CD4-positive, alpha-beta T cell (primary cell): ENCODE measurements around the gene PIAS1. TPM values are rescaled to one million over a fixed set of nuclear protein-coding genes. Genes with fewer than 3 reads are reported as not detected.
"Not testable (repeated sequence)": the region's sequence is repeated elsewhere in the genome, so short reads cannot be mapped to it uniquely, and the experiment has no call there.

Source experiments
- ATAC-seq: fragments of 200-7000 bp; cut with Tn5 transposase; one replicate; pipeline ENCODE4 v1.10.0; 2022; ENCODE audit warnings: mild to moderate bottlenecking; ENCODE audit not compliant: poor library complexity
- CTCF ChIA-PET: fragments of 350-600 bp; sonication (Branson Sonifier 250); formaldehyde crosslinking; loops from one replicate; lab custom pipeline; 2021; ENCODE audit warnings: antibody characterized with exemption, inconsistent platforms; lab: Charles Lee
- POLR2A ChIA-PET: fragments of 350-600 bp; sonication (Branson Sonifier 250); formaldehyde crosslinking; loops from one replicate; lab custom pipeline; 2021; ENCODE audit warnings: antibody characterized with exemption, inconsistent platforms; lab: Charles Lee
- DNase-seq, 14 experiments: peaks; one replicate each; pipeline ENCODE4 v3.0.0-alpha.2; 2013 to 2020; ENCODE audit warnings: mixed read lengths in 2 of 14
- H3K27ac ChIP-seq, 2 donors: one replicate each; pipeline versions ENCODE4 v1.5.1 to v1.7.0; 2013; ENCODE audit warnings: low read length in 2 of 2, low read depth in 1 of 2, mild to moderate bottlenecking in 1 of 2
- H3K27me3 ChIP-seq, 2 experiments: 1 replicate in 1 of 2; 2 replicates in 1 of 2; pipeline versions ENCODE4 v1.6.1 to v1.7.0; 2013; ENCODE audit warnings: low read length in 2 of 2, control low read depth in 1 of 2, mild to moderate bottlenecking in 1 of 2, moderate library complexity in 1 of 2; ENCODE audit not compliant: insufficient read depth in 2 of 2, control insufficient read depth in 1 of 2
- H3K36me3 ChIP-seq: one replicate; pipeline ENCODE4 v1.6.1; 2013; ENCODE audit warnings: low read length, control low read depth; ENCODE audit not compliant: insufficient read depth
- H3K4me1 ChIP-seq: one replicate; pipeline ENCODE4 v1.6.1; 2013; ENCODE audit warnings: low read length, control low read depth; ENCODE audit not compliant: insufficient read depth
- H3K4me3 ChIP-seq: one replicate; pipeline ENCODE4 v1.5.1; 2013; ENCODE audit warnings: mild to moderate bottlenecking, low read length, moderate library complexity
- H3K9me3 ChIP-seq, 2 experiments: 1 replicate in 1 of 2; 2 replicates in 1 of 2; pipeline versions ENCODE4 v1.6.1 to v1.7.0; 2013; ENCODE audit warnings: low read length in 2 of 2, mild to moderate bottlenecking in 2 of 2, control low read depth in 1 of 2, moderate library complexity in 1 of 2; ENCODE audit not compliant: control insufficient read depth in 1 of 2, insufficient read depth in 1 of 2
- H3K27ac Mint-ChIP-seq: one replicate; pipeline ENCODE4 v1.8.0; 2020; ENCODE audit warnings: mixed read lengths
- H3K27me3 Mint-ChIP-seq: one replicate; pipeline ENCODE4 v1.8.0; 2021; ENCODE audit warnings: mixed read lengths
- H3K36me3 Mint-ChIP-seq: one replicate; pipeline ENCODE4 v1.8.0; 2021; ENCODE audit warnings: low read depth, mixed read lengths
- H3K4me1 Mint-ChIP-seq: one replicate; pipeline ENCODE4 v1.8.0; 2021; ENCODE audit warnings: low read depth, mixed read lengths
- H3K4me3 Mint-ChIP-seq: one replicate; pipeline ENCODE4 v1.8.0; 2020; ENCODE audit warnings: mild to moderate bottlenecking, mixed read lengths
- H3K9me3 Mint-ChIP-seq: one replicate; pipeline ENCODE4 v1.8.0; 2020; ENCODE audit warnings: mixed read lengths
- CTCF ChIP-seq: fragments of 200-600 bp; IDR thresholded peaks from one replicate; pipeline ENCODE4 v1.8.0; 2022; ENCODE audit warnings: antibody characterized with exemption, mild to moderate bottlenecking
- intact Hi-C, 2 experiments: fragments of 100-400 bp; cut with DNase I in 1 of 2; cut with micrococcal nuclease in 1 of 2; formaldehyde crosslinking; loops; one replicate each; pipeline versions ENCODE4 v1.15.1 to v1.9.0; 2023 to 2025; cut with DNase I, micrococcal nuclease
- total RNA-seq, 174 experiments: library from RNA in 2 of 174; stranded (reverse) in 2 of 174; gene quantifications; one replicate each; pipeline ENCODE4 v1.2.3 and lab custom pipeline; 2021 to 2026

Gene PIAS1
- total RNA-seq, 2 experiments from 2014 or later: 73.1 to 74.8 TPM

GRCh38 chr15:68232449-68232848 lies 178.3 kb downstream of the PIAS1 start:
- Histone ChIP-seq H3K4me3 (no peak overlapping the region), H3K4me1 (peaks cover 25% of the 10 kb centered on the region), H3K36me3 (no peaks in the 10 kb centered on the region), H3K27ac (no peak overlapping the region), H3K27me3 (no peaks in the 10 kb centered on the region), H3K9me3 (no peaks in the 10 kb centered on the region)
- peak overlapping the region; percentile 38 for H3K4me3 Mint-ChIP-seq
- H3K27ac Mint-ChIP-seq: no peak overlapping the region
- no peaks in the 10 kb centered on the region for H3K27me3 Mint-ChIP-seq
- ChIA-PET CTCF (no interaction called here), POLR2A (no interaction called here)
- H3K9me3 Mint-ChIP-seq: no peaks in the 10 kb centered on the region
- intact Hi-C loops: no loop called here
- peaks cover 5% of the 10 kb centered on the region for H3K36me3 Mint-ChIP-seq
- no peak for ATAC-seq
- peaks cover 19% of the 10 kb centered on the region for H3K4me1 Mint-ChIP-seq
- DNase-seq: no peak
- no peak for TF ChIP-seq CTCF

GRCh38 chr15:68232937-68233336 lies 178.8 kb downstream of the PIAS1 start:
- ChIA-PET CTCF (no interaction called here), POLR2A (no interaction called here)
- intact Hi-C loops: no loop called here
- H3K4me1 ChIP-seq: peaks cover 21% of the 10 kb centered on the region
- no peak overlapping the region for H3K27ac ChIP-seq
- Mint-ChIP-seq H3K9me3 (no peaks in the 10 kb centered on the region), H3K36me3 (peaks cover 5% of the 10 kb centered on the region), H3K4me3 (peak overlapping the region; percentile 30), H3K4me1 (peaks cover 16% of the 10 kb centered on the region), H3K27me3 (no peaks in the 10 kb centered on the region), H3K27ac (no peak overlapping the region)
- TF ChIP-seq CTCF: no peak
- no peak overlapping the region for H3K4me3 ChIP-seq
- ATAC-seq: no peak
- H3K27me3 ChIP-seq: no peaks in the 10 kb centered on the region
- peak in 2 of 14 experiments; percentile 39 to 43 for DNase-seq
- H3K9me3 ChIP-seq: no peaks in the 10 kb centered on the region
- no peaks in the 10 kb centered on the region for H3K36me3 ChIP-seq

GRCh38 chr15:68234060-68234459 lies 179.9 kb downstream of the PIAS1 start:
- H3K27me3 ChIP-seq: no peaks in the 10 kb centered on the region
- DNase-seq (no peak), ATAC-seq (no peak)
- H3K27ac ChIP-seq: no peak overlapping the region
- H3K4me3 Mint-ChIP-seq: no peak overlapping the region
- no peaks in the 10 kb centered on the region for H3K9me3 ChIP-seq
- no peaks in the 10 kb centered on the region for H3K9me3 Mint-ChIP-seq
- H3K4me1 ChIP-seq: peaks cover 10% of the 10 kb centered on the region
- no peak overlapping the region for H3K4me3 ChIP-seq
- H3K36me3 Mint-ChIP-seq: peaks cover 5% of the 10 kb centered on the region
- H3K36me3 ChIP-seq: no peaks in the 10 kb centered on the region
- intact Hi-C loops: no loop called here
- ChIA-PET POLR2A (no interaction called here), CTCF (no interaction called here)
- H3K4me1 Mint-ChIP-seq: peaks cover 7% of the 10 kb centered on the region
- H3K27me3 Mint-ChIP-seq: no peaks in the 10 kb centered on the region
- H3K27ac Mint-ChIP-seq: no peak overlapping the region
- no peak for TF ChIP-seq CTCF

GRCh38 chr15:68234520-68234919 lies 180.4 kb downstream of the PIAS1 start:
- H3K27ac Mint-ChIP-seq, H3K27me3 Mint-ChIP-seq, H3K4me1 ChIP-seq, H3K27ac ChIP-seq, ATAC-seq, DNase-seq, H3K9me3 Mint-ChIP-seq, H3K9me3 ChIP-seq, intact Hi-C loops, H3K4me1 Mint-ChIP-seq, H3K4me3 Mint-ChIP-seq, POLR2A ChIA-PET, H3K36me3 ChIP-seq, H3K36me3 Mint-ChIP-seq, H3K27me3 ChIP-seq, H3K4me3 ChIP-seq, CTCF ChIA-PET: not testable (repeated sequence)
